ENCODE results near the gene CHERP. TPM values are rescaled to one million over a fixed set of nuclear protein-coding genes. Genes with fewer than 3 reads are reported as not detected.
"Not testable (repeated sequence)": the region's sequence is repeated elsewhere in the genome, so short reads cannot be mapped to it uniquely, and the experiment has no call there.

Gene CHERP
- total RNA-seq, 1 experiment from 2014 or later: 7.5 TPM

- DNase-seq (ENCODE audit: low read depth): no peak
These were observed 21.9 kb downstream of the CHERP start for GRCh38 chr19:16520074-16520973.

GRCh38 chr19:16519230-16519687 lies 23.0 kb downstream of the CHERP start:
- DNase-seq (ENCODE audit: low read depth): no peak

- DNase-seq (ENCODE audit: low read depth): no peak
These were observed 23.6 kb downstream of the CHERP start for GRCh38 chr19:16518483-16519229.

GRCh38 chr19:16518061-16518460 lies 24.2 kb downstream of the CHERP start:
- no peak for DNase-seq (ENCODE audit: low read depth)

GRCh38 chr19:16516923-16517610 lies 25.2 kb downstream of the CHERP start:
- no peak for DNase-seq (ENCODE audit: low read depth)

- no peak for DNase-seq (ENCODE audit: low read depth)
These were observed 25.9 kb downstream of the CHERP start for GRCh38 chr19:16516381-16516780.

- DNase-seq (ENCODE audit: low read depth): no peak
These were observed 27.7 kb downstream of the CHERP start for GRCh38 chr19:16514383-16515019.

GRCh38 chr19:16512611-16513010 lies 29.6 kb downstream of the CHERP start:
- DNase-seq (ENCODE audit: low read depth): not testable (repeated sequence)

- DNase-seq (ENCODE audit: low read depth): no peak
These were observed 32.8 kb downstream of the CHERP start for GRCh38 chr19:16509141-16510061.

GRCh38 chr19:16508546-16508945 lies 33.7 kb downstream of the CHERP start:
- no peak for DNase-seq (ENCODE audit: low read depth)

- DNase-seq (ENCODE audit: low read depth): no peak
These were observed 35.3 kb downstream of the CHERP start for GRCh38 chr19:16506961-16507360.

- DNase-seq (ENCODE audit: low read depth): not testable (repeated sequence)
These were observed 36.1 kb downstream of the CHERP start for GRCh38 chr19:16506161-16506560.

GRCh38 chr19:16504271-16504670 lies 38.0 kb downstream of the CHERP start:
- no peak for DNase-seq (ENCODE audit: low read depth)

GRCh38 chr19:16497837-16498236 lies 44.4 kb downstream of the CHERP start:
- no peak for DNase-seq (ENCODE audit: low read depth)

- DNase-seq (ENCODE audit: low read depth): peak; percentile 31
These were observed 45.2 kb downstream of the CHERP start for GRCh38 chr19:16497042-16497441.

- DNase-seq (ENCODE audit: low read depth): peak; percentile 64
These were observed 45.6 kb downstream of the CHERP start for GRCh38 chr19:16496613-16496983.

GRCh38 chr19:16495982-16496612 lies 46.1 kb downstream of the CHERP start, which contains the start of the genes C19orf44 and CALR3:
TSS of gene C19orf44 (plus strand) at chr19:16496394. CDS start at chr19:16500793, 4,399 bp downstream.
TSS of gene CALR3 (minus strand) at chr19:16496167. CDS start at chr19:16496129, 38 bp downstream.
- peak; percentile 99 for DNase-seq (ENCODE audit: low read depth)

- DNase-seq (ENCODE audit: low read depth): not testable (repeated sequence)
These were observed 55.8 kb downstream of the CHERP start for GRCh38 chr19:16486476-16486875.

GRCh38 chr19:16482745-16483144 lies 59.5 kb downstream of the CHERP start:
- DNase-seq (ENCODE audit: low read depth): no peak

GRCh38 chr19:16477311-16477710 lies 64.9 kb downstream of the CHERP start:
- no peak for DNase-seq (ENCODE audit: low read depth)
